Transverse colon (tissue), 4 donors: ENCODE data around the gene CCDC148. TPM values are rescaled to one million over a fixed set of nuclear protein-coding genes. Genes with fewer than 3 reads are reported as not detected.

ENCODE experiments used
- small RNA-seq, 4 donors: library from RNA; depleted of rRNA; stranded (forward); fragments of <200 nt; gene quantifications; one replicate each; pipeline ENCODE3, GENCODE V24; 2016
- total RNA-seq, 4 donors: library from RNA; depleted of rRNA; stranded (reverse); fragments of >200 nt; gene quantifications; one replicate each; pipeline ENCODE4 v1.1.0, GENCODE V29; 2016

CCDC148 gene
- total RNA-seq, 4 donors from 2014 or later, result 0.48 TPM; not detected in 3

Small RNA genes within 50 kb of the gene (small RNA-seq; reads per million reads assigned to genes)
- gene RN7SL393P, result 0 reads per million in 4 donors

Other genes with a start within 250 kb of the CCDC148 start
- gene PKP4, start 199 bp upstream of the CCDC148 start, total RNA-seq, result 10 to 100 TPM; 28.1 to 70.3 (median 58.3) TPM